HG03175 (cell line): ENCODE data around the gene SLC5A2.
"Not testable (repeated sequence)": the region's sequence is repeated elsewhere in the genome, so short reads cannot be mapped to it uniquely, and the experiment has no call there.

Source experiments
- ATAC-seq: cut with Tn5 transposase; IDR thresholded peaks from one replicate; pipeline ENCODE4 v1.9.1; 2021; ENCODE audit warnings: mild to moderate bottlenecking, moderate library complexity; ENCODE audit not compliant: unreplicated experiment

The SLC5A2 gene

DNA sequence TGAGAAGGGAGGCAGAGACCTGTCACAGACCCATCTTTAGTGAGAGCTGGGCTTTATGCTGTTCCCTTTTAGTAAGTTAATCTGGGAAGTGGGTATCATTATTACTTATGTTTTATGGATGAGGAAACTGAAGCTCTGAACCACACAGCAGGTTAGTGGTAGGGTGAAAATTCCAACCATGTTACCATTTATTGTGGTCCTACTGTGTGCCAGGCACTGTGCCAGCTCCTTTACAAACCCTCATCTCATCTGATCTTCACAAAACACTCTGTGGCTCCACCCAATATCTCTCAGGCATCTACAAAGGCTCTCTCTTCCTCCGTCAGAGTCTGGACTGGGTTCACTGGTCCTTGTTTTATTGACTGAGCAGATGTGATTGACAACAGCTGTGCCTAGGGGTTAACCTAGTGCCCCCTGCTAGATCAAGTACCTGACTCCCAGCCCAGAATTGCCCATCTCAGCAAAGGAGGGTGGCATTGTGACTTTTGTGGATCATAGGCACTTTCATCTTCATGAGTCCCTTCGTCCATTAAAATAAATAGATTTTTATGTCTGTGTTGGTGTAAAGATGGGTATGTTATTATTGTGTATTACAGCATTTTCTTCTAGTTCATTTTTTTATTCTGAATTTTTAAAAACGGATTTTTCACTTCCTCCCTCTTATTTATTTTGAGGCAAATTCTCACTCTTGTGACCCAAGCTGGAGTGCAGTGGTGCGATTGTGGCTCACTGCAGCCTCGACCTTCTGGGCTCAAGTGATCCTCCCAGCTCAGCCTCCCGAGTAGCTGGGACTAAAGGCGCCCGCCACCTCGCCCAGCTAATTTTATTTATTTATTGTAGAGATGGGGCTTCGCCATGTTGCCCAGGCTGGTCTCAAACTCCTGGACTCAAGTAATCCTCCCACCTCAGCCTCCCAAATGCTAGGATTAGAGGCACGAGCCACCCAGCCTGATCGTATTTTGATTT, 7.9 kb upstream of the SLC5A2 start:
- no peak for ATAC-seq

DNA sequence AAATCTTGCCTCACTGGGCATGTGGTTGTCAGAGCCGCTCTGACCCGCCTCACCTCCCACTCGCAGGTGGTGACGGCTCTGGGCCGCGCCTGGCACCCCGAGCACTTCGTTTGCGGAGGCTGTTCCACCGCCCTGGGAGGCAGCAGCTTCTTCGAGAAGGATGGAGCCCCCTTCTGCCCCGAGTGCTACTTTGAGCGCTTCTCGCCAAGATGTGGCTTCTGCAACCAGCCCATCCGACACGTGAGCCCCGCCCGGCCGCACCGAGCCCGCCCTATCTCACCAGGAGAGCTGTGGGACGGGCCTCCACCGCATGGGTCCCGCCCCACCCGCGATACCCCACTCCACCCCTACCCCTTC, 7.0 kb upstream of the SLC5A2 start:
- no peak for ATAC-seq

DNA sequence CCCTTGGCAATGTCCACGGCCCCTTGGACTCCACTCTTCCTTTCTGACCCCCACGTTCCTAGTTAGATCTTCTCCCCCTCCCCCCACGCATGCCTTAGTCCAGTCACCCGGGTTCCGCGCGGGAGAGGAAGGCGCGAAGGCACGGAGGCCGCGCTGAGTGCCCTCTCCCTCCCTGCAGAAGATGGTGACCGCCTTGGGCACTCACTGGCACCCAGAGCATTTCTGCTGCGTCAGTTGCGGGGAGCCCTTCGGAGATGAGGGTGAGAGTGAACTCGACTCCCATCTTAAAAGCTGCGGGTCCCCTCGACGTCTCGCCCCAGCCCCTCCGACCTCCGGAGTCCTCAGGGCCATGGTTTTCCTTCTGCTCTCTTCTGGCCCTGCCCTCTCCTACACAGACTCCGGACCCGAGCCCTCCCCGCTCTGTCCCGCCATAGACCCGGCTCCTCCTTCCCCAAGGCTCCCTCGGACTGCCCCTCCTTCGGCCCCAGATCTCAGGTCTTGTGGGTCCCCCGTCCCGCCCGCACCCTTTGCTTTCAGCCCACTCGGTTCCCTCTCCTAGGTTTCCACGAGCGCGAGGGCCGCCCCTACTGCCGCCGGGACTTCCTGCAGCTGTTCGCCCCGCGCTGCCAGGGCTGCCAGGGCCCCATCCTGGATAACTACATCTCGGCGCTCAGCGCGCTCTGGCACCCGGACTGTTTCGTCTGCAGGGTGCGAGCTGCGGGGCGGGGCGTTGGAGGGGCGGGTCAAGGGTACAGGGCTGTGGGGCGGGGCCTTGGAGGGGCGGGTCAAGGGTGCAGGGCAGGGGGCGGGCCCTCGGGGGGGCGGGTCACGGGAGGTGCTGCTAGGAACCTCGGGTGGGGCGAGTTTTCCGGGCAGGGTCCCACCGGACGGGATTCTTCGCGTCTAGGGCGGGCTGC, 6.4 kb upstream of the SLC5A2 start:
- peak; percentile 37 for ATAC-seq

DNA sequence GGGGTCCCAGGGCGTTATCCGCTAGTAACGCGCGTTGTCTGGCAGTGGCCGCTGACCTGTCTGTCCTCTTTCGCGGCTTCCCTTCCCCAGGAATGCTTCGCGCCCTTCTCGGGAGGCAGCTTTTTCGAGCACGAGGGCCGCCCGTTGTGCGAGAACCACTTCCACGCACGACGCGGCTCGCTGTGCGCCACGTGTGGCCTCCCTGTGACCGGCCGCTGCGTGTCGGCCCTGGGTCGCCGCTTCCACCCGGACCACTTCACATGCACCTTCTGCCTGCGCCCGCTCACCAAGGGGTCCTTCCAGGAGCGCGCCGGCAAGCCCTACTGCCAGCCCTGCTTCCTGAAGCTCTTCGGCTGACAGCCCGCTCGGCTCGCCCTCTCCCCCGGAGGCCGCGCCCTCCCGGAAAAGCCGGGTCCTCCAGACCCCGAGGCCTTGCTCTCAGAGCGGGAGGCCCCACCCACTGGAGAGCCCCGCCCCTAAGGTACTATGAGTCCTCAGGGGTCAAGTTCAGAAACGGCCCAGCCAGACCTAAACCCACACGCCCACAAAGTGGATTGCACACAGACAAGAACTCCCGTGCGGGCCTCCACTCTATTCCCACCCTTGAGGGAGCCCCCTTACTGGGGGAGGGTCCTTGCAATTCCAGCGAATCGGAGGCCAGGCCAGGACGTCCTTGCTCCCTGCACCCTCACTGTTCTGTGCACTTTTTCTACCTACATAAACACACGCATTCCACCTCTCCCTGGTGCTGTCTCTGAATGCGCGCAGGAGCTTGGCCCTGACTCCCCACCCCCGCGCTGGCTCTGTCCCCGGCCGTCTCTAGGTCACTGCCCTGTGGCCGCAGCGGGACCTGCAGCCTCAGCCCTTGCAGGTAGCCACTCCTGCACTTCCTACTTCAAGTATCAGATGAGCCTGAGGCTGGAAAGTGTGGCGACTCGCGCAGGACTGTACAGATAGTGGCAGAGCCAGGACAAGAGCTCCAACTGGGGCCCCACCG, 5.4 kb upstream of the SLC5A2 start:
- ATAC-seq: no peak

DNA sequence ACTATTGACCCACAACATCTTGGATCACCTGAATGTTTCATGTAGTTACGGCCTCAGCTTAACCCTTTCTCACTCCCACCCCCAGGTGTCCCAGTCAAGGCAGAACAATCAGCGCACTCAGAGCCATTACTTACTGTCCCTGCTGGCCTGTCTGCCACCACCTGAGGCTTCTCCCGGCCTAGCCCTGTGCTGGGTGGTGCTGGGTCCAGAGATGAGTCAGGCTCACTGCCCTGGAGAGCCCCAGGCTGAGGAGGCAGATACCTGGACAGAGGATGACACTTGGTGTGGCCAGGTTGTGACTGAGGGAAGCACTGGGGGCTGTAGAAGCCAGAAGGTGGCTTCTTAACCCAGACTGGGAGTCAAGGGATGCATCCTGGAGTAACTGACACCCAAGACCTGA, 4.0 kb upstream of the SLC5A2 start:
- ATAC-seq: no peak

DNA sequence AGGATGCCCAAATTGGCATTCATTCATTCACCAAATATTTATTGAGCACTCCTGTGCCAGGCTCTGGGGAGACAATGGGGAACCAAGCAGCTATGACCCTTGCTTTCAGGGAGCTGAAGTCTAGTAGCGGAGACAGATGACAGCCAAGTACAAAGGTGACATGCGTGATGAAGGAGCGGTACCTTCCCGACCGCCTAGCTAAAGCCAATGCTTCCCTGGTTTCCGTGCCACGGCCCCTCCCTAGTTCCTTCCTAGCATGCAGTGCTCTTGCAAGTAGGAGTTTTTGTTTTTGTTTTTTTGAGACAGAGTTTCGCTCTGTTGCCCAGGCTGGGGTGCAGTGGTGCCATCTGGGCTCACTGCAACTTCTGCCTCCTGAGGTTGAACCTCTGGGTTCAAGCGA, 3.2 kb upstream of the SLC5A2 start:
- no peak for ATAC-seq

DNA sequence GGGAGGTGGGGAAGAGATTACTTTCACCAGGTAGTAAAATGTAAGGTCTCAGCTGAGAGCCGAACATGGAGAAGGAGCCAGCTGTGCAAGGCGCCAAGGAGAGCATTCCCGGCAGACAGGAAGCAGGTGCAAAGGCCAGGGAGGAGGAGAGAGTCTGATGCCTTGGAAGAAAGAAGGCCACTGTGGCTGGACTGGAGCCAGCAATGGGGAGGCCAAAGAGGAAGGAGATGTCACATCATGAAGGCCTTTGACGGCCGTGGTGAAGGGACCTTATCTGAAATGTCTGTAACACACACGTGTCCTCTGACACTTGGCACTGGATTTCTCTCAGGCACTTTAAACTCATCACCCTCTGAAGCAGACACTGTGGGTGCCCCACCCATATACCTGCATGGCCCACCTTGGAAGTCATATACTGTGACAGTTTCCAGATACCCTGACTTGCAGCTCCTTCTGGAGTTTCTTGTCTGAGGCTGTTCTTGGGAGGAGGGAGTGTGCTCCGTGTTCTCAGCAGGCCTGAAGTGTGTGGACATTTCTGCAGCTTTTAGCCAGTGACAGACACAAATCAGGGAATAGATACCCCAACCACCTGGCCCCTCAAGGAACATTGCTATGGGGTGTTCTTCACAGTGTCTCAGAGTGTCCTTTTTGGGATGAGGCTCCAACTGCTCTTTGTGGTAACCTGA, 1.9 kb upstream of the SLC5A2 start:
- no peak for ATAC-seq

DNA sequence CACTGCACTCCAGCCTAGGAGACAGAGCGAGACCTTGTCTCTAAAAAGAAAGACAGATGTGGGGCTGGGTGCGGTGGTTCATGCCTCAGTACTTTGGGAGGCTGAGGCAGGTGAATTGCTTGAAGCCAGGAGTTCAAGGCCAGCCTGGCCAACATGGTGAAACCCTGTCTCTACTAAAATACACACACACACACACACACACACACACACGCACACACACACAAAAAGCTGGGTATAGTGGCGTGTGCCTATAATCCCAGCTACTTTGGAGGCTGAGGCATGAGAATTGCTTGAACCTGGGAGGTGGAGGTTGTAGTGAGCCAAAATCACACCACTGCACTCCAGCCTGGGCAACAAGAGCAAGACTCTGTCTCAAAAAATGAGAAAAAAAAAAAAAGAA, 1.1 kb downstream of the SLC5A2 start:
- ATAC-seq: not testable (repeated sequence)

DNA sequence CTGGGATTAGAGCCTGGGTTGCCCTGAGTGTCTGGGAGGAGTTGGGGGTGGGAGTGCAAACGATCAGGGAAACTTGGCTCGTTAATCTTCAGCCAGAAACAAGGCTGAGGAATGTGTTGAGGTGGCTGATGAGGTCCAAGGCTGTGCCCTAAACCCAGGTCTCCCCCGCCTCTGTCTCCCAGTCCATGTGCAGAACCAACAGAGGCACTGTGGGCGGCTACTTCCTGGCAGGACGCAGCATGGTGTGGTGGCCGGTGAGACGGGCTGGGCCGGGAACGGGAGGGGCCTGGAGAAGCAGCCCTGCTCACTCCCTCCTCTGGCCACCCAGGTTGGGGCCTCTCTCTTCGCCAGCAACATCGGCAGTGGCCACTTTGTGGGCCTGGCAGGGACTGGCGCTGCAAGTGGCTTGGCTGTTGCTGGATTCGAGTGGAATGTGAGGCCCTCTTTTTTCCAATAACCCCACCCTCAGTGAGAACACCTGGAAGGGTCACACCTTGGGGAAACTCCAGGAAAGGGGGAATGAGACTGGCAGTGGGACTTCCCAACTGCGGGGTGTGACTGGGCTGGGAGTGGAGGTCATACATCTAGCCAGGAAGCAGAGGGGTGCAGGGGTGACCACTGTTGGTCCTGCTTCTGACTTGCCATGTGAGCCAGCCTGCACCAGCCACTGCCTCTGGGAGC, 1.7 kb downstream of the SLC5A2 start:
- ATAC-seq: no peak

DNA sequence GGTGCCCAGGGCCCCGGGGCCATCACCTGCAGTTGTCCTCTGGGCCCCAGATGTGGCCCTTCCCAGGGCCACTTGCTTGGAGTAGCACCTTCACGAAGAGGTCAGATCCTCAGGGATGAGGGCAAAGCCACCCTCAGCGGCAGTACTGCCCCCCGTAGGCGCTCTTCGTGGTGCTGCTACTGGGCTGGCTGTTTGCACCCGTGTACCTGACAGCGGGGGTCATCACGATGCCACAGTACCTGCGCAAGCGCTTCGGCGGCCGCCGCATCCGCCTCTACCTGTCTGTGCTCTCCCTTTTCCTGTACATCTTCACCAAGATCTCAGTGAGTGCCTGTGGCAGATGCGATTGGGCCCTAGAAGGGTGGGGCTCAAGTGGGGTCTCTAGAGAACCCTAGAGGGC, 2.6 kb downstream of the SLC5A2 start:
- ATAC-seq: no peak

DNA sequence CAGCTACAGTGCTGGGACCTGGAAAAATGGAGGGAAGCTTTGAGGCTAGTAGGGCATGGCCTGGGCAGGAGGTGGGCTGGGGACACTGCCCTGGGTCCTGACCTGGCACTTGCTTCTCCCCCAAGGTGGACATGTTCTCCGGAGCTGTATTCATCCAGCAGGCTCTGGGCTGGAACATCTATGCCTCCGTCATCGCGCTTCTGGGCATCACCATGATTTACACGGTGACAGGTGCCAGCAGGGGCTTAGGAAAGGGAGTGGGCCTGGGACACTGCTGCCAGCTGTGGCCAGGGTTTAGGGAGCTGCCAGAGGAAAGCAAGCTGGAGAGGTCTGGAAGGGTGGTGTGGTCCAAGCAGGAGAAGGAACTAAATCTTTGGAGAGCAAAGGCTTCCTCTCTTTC, 3.1 kb downstream of the SLC5A2 start:
- ATAC-seq: no peak

DNA sequence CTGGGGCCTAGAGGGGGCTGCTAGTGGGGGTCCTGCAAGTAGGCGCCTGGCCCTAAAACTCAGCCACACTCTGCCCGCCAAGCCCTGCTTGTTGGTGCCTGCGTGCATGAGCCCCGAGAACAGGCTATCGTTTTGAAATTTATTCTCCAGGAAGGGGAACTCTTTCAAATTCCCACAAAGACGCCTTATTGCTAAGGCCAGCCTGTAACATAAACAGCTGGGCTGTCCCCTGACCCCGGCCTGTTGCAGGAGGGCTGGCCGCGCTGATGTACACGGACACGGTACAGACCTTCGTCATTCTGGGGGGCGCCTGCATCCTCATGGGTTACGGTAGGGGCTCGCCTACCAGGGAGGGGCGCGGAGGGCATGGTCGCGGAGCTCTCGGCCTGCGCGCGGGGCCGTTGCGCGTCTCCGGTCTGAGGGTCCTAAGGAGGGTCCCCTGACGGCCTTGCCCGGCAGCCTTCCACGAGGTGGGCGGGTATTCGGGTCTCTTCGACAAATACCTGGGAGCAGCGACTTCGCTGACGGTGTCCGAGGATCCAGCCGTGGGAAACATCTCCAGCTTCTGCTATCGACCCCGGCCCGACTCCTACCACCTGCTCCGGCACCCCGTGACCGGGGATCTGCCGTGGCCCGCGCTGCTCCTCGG, 4.3 kb downstream of the SLC5A2 start:
- no peak for ATAC-seq

DNA sequence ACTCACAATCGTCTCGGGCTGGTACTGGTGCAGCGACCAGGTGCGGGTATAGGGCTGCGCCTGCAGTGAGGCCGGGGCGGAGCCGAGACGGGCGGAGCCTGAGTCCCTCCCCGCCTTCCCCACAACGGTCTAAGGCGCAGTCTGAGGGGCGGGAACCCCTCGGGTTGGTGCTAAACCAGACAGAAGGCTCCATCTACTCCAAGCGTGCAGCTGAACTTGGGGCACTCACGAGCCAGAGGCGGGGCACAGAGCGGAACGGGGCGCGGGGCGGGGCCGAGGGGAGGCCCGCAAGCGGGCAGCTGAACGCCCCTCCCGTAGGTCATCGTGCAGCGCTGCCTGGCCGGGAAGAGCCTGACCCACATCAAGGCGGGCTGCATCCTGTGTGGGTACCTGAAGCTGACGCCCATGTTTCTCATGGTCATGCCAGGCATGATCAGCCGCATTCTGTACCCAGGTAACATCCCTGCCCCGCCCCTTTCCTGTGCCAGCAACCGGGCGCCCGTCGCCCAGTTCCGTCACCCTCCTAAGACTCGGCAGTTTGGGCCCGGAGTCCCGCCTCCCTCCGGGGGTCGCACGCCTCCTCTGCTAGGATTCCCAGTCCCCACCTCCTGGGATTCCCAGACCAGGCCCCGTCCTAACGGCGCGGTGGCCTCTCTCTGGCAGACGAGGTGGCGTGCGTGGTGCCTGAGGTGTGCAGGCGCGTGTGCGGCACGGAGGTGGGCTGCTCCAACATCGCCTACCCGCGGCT, 5.0 kb downstream of the SLC5A2 start:
- peak; percentile 80 for ATAC-seq

DNA sequence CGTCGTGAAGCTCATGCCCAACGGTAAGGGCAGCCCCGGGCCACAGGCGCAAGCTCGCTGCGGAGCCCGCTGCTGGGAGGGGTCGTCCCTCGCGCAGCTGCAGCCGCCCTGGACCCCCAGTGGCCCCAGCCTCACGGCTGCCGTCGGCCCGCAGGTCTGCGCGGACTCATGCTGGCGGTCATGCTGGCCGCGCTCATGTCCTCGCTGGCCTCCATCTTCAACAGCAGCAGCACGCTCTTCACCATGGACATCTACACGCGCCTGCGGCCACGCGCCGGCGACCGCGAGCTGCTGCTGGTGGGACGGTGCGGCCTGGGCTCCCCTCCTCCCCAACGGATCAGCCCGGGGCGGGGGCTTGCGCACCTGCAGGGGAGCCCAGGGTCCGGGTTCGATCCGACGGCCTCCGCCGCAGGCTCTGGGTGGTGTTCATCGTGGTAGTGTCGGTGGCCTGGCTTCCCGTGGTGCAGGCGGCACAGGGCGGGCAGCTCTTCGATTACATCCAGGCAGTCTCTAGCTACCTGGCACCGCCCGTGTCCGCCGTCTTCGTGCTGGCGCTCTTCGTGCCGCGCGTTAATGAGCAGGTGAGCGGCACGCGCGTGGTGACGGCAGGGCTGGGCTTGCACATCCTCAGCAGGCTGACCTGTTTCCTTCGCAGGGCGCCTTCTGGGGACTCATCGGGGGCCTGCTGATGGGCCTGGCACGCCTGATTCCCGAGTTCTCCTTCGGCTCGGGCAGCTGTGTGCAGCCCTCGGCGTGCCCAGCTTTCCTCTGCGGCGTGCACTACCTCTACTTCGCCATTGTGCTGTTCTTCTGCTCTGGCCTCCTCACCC, 5.8 kb downstream of the SLC5A2 start:
- no peak for ATAC-seq

DNA sequence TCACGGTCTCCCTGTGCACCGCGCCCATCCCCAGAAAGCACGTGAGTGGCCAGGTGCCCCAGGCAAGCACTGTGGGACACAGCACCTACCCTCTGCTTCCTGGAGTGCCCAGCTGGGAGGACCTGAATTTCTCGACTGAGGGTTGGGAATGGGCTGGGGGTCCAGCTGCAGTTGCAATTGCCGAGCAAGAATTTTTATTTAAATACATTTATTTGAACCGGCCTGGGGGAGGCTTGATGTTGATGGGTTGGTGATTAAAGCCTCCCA, 6.3 kb downstream of the SLC5A2 start:
- no peak for ATAC-seq

DNA sequence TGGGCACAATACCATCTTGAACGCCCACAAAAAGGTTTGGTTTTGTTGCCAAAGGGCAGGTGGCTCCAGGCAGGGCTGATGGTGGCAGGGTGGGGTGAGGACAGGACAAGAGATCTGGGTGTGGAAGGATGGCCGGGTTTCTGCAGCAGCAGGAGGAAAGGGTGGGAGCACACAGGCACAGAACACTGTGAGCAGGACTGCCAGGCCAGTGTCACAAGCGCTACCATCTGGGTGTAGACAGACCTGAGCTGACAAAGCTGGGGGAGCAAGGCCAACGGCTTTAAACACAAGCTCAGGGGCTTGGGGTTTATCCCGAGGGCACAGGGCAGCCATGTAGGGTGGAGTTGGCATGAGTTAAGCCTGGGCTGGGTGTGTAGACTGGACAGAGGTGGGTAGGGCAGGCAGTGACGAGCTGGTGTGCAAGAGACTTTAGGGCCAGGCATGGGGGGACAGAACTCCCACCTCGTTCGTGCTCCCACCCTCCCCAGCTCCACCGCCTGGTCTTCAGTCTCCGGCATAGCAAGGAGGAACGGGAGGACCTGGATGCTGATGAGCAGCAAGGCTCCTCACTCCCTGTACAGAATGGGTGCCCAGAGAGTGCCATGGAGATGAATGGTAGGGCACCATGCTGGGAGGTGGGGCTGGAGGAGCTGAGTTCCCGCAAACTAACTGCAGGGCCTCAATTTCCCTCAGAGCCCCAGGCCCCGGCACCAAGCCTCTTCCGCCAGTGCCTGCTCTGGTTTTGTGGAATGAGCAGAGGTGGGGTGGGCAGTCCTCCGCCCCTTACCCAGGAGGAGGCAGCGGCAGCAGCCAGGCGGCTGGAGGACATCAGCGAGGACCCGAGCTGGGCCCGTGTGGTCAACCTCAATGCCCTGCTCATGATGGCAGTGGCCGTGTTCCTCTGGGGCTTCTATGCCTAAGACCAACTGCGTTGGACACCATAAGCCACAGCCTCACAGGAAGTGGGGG, 7.0 kb downstream of the SLC5A2 start:
- ATAC-seq: no peak
